GM23338 (cell line): ENCODE measurements around the gene IHH. TPM values are rescaled to one million over a fixed set of nuclear protein-coding genes. Genes with fewer than 3 reads are reported as not detected.

Experiments
- ATAC-seq: fragments of 200-7000 bp; cut with Tn5 transposase; 3 replicates; pipeline ENCODE4 v1.9.1; 2020
- DNase-seq: peaks from one replicate; pipeline ENCODE4 v3.0.0-alpha.2; 2015; ENCODE audit warnings: low spot score
- H2AFZ ChIP-seq: fragments of 200-600 bp; sonication (generic); 2 replicates; pipeline ENCODE4 v1.8.0; 2016; ENCODE audit warnings: antibody characterized with exemption, mild to moderate bottlenecking, moderate library complexity
- H3F3A ChIP-seq: fragments of 200-600 bp; sonication (generic); replicated peaks from 2 replicates; pipeline ENCODE4 v1.8.0; 2017; ENCODE audit warnings: antibody characterized with exemption, mixed run types, low read depth
- H3K27ac ChIP-seq: fragments of 200-600 bp; sonication (generic); 2 replicates; pipeline ENCODE4 v1.6.1; 2016; ENCODE audit warnings: low read depth
- H3K27me3 ChIP-seq: fragments of 200-600 bp; sonication (generic); 2 replicates; pipeline ENCODE4 v1.8.0; 2016; ENCODE audit warnings: mild to moderate bottlenecking, mixed run types, moderate library complexity; ENCODE audit not compliant: insufficient read depth
- H3K36me3 ChIP-seq: fragments of 200-600 bp; sonication (generic); 2 replicates; pipeline ENCODE4 v1.8.0; 2016; ENCODE audit warnings: mild to moderate bottlenecking; ENCODE audit not compliant: insufficient read depth
- H3K4me1 ChIP-seq: fragments of 200-600 bp; sonication (generic); 2 replicates; pipeline ENCODE4 v1.8.0; 2016; ENCODE audit warnings: mild to moderate bottlenecking, moderate library complexity; ENCODE audit not compliant: insufficient read depth
- H3K4me2 ChIP-seq: fragments of 200-600 bp; sonication (generic); 2 replicates; pipeline ENCODE4 v1.7.1; 2017; ENCODE audit warnings: mixed run types
- H3K4me3 ChIP-seq: fragments of 200-600 bp; sonication (generic); 2 replicates; pipeline ENCODE4 v1.6.1; 2016; ENCODE audit warnings: mixed run types
- H3K79me2 ChIP-seq: fragments of 200-600 bp; sonication (generic); replicated peaks from 2 replicates; pipeline ENCODE4 v1.8.0; 2017; ENCODE audit warnings: mild to moderate bottlenecking; ENCODE audit not compliant: insufficient read depth
- H3K9me2 ChIP-seq: fragments of 200-600 bp; sonication (generic); 2 replicates; pipeline ENCODE4 v1.8.0; 2017; ENCODE audit not compliant: insufficient read depth
- H4K20me1 ChIP-seq: fragments of 200-600 bp; sonication (generic); replicated peaks from 2 replicates; pipeline ENCODE4 v1.8.0; 2017; ENCODE audit warnings: mild to moderate bottlenecking; ENCODE audit not compliant: insufficient read depth
- H3K27ac Mint-ChIP-seq: 2 replicates; pipeline ENCODE4 v1.8.0; 2020; ENCODE audit warnings: inconsistent platforms, mild to moderate bottlenecking, moderate library complexity, mixed read lengths
- H3K27me3 Mint-ChIP-seq: 3 replicates; pipeline ENCODE4 v1.8.0; 2022; ENCODE audit warnings: low read depth, mild to moderate bottlenecking, moderate library complexity, mixed read lengths, inconsistent platforms; ENCODE audit not compliant: insufficient read depth, poor library complexity
- H3K36me3 Mint-ChIP-seq: 3 replicates; pipeline ENCODE4 v1.8.0; 2021; ENCODE audit warnings: low read depth, mild to moderate bottlenecking, inconsistent platforms, moderate library complexity, mixed read lengths
- H3K4me1 Mint-ChIP-seq: 3 replicates; pipeline ENCODE4 v1.8.0; 2020; ENCODE audit warnings: mild to moderate bottlenecking, inconsistent platforms, mixed read lengths
- H3K4me3 Mint-ChIP-seq: 3 replicates; pipeline ENCODE4 v1.8.0; 2021; ENCODE audit warnings: moderate library complexity, mild to moderate bottlenecking, inconsistent platforms, mixed read lengths
- H3K9me3 Mint-ChIP-seq: 3 replicates; pipeline ENCODE4 v1.8.0; 2020; ENCODE audit warnings: moderate library complexity, mild to moderate bottlenecking, inconsistent platforms, mixed read lengths
- EZH2 ChIP-seq: fragments of 200-600 bp; sonication (generic); IDR thresholded peaks from one replicate; pipeline ENCODE4 v1.8.0; 2017; ENCODE audit warnings: antibody characterized with exemption, mild to moderate bottlenecking, low read depth; ENCODE audit not compliant: unreplicated experiment
- EZH2phosphoT487 ChIP-seq: fragments of 200-600 bp; sonication (generic); IDR thresholded peaks from one replicate; pipeline ENCODE4 v1.8.1; 2018; ENCODE audit warnings: antibody characterized with exemption; ENCODE audit not compliant: unreplicated experiment
- JUNB ChIP-seq: IDR thresholded peaks from one replicate; pipeline ENCODE4 v1.6.1; 2016; ENCODE audit warnings: antibody characterized with exemption; ENCODE audit not compliant: unreplicated experiment
- NANOG ChIP-seq: IDR thresholded peaks from 2 replicates; pipeline ENCODE4 v1.6.1; 2016; ENCODE audit warnings: antibody characterized with exemption, borderline replicate concordance
- POLR2AphosphoS5 ChIP-seq: IDR thresholded peaks from 2 replicates; pipeline ENCODE4 v1.6.1; 2016; ENCODE audit warnings: antibody characterized with exemption, low read depth
- REST ChIP-seq: IDR thresholded peaks from one replicate; pipeline ENCODE4 v1.6.1; 2018; ENCODE audit warnings: antibody characterized with exemption; ENCODE audit not compliant: unreplicated experiment
- ZNF114 ChIP-seq: fragments of 250-450 bp; sonication (Bioruptor Pico); IDR thresholded peaks from 2 replicates; pipeline ENCODE4 v1.5.0; 2020; ENCODE audit warnings: mild to moderate bottlenecking, moderate library complexity
- polyA plus RNA-seq: library from polyadenylated mRNA; unstranded; fragments of >200 nt; fragmentation: Nextera tagmentation; extraction: Ambion mirVana; gene quantifications from 2 replicates; pipeline ENCODE4 v1.2.1, GENCODE V29; 2016
- total RNA-seq: library from RNA; depleted of rRNA; stranded (reverse); fragments of >200 nt; shearing (Covaris generic); gene quantifications from 2 replicates; pipeline ENCODE4 v1.2.3, GENCODE V29; 2014
- TF ChIP-seq, protein P1 (sequence below), 2 experiments: fragments of 200-600 bp in 1 of 2; sonication (generic) in 1 of 2; conservative IDR thresholded peaks; 2 replicates each; pipeline versions ENCODE4 v1.5.1 to v1.6.1; 2016 to 2017; ENCODE audit warnings: antibody characterized with exemption in 2 of 2, low read depth in 2 of 2, mild to moderate bottlenecking in 2 of 2, moderate library complexity in 1 of 2

The IHH gene
- total and polyA plus RNA-seq, 2 experiments from 2014 or later: not detected

GRCh38 chr2:219078951-219079350 is 18.2 kb upstream of the IHH start (continued):
- TF ChIP-seq, protein P1, sequence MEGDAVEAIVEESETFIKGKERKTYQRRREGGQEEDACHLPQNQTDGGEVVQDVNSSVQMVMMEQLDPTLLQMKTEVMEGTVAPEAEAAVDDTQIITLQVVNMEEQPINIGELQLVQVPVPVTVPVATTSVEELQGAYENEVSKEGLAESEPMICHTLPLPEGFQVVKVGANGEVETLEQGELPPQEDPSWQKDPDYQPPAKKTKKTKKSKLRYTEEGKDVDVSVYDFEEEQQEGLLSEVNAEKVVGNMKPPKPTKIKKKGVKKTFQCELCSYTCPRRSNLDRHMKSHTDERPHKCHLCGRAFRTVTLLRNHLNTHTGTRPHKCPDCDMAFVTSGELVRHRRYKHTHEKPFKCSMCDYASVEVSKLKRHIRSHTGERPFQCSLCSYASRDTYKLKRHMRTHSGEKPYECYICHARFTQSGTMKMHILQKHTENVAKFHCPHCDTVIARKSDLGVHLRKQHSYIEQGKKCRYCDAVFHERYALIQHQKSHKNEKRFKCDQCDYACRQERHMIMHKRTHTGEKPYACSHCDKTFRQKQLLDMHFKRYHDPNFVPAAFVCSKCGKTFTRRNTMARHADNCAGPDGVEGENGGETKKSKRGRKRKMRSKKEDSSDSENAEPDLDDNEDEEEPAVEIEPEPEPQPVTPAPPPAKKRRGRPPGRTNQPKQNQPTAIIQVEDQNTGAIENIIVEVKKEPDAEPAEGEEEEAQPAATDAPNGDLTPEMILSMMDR (conservative IDR thresholded peaks at IDR 0.05; ENCODE audit: low read depth in 2 of 2): no peak

DNA sequence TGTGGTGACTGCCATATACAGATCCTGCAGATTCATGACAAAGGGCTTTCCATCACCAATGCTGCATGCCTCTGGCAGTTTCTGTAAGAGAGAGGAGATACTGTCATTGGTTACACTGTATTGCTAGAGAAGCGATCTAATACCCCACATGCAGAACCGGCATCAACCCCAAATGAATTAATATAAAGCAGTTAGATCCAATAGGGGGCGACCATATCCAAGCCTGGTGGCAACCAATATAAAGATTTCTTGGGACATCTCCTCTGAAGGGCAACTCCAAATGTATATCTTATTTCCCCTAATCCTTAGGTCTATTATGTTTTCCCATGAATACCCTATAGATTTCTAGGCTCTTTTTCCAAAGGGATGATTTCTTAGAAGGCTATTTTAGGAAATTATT is 17.4 kb upstream of the IHH start:
- no peak for TF ChIP-seq EZH2
- TF ChIP-seq, protein P1 (conservative IDR thresholded peaks at IDR 0.05; ENCODE audit: low read depth in 2 of 2): peak; percentile 39 to 44
- H3K27ac Mint-ChIP-seq: no peak overlapping the region
- Histone ChIP-seq H3K79me2 (no peaks in the 10 kb centered on the region), H2AFZ (no peak overlapping the region), H3K27ac (no peak overlapping the region), H3K4me2 (no peak overlapping the region), H3K4me3 (no peak overlapping the region), H3K36me3 (no peaks in the 10 kb centered on the region), H4K20me1 (no peaks in the 10 kb centered on the region), H3F3A (no peaks in the 10 kb centered on the region), H3K27me3 (no peaks in the 10 kb centered on the region), H3K9me2 (no peaks in the 10 kb centered on the region), H3K4me1 (peaks cover 8% of the 10 kb centered on the region)
- H3K4me3 Mint-ChIP-seq: no peak overlapping the region
- no peaks in the 10 kb centered on the region for H3K9me3 Mint-ChIP-seq
- ATAC-seq (no peak), DNase-seq (no peak)
- peaks cover 7% of the 10 kb centered on the region for H3K4me1 Mint-ChIP-seq
- H3K27me3 Mint-ChIP-seq: peaks cover 5% of the 10 kb centered on the region
- H3K36me3 Mint-ChIP-seq: no peaks in the 10 kb centered on the region

- no peak for TF ChIP-seq NANOG
- TF ChIP-seq ZNF114: no peak
- no peak for TF ChIP-seq JUNB
- no peak for TF ChIP-seq REST
- no peak for TF ChIP-seq EZH2phosphoT487
- TF ChIP-seq, protein P1 (conservative IDR thresholded peaks at IDR 0.05; ENCODE audit: low read depth in 2 of 2): no peak
- no peak for TF ChIP-seq POLR2AphosphoS5
- H4K20me1 ChIP-seq: no peaks in the 10 kb centered on the region
- peaks cover 8% of the 10 kb centered on the region for H3K4me1 ChIP-seq
- no peaks in the 10 kb centered on the region for H3F3A ChIP-seq
- no peak overlapping the region for H3K4me2 ChIP-seq
- H3K9me2 ChIP-seq: no peaks in the 10 kb centered on the region
- H3K4me3 ChIP-seq: no peak overlapping the region
- no peaks in the 10 kb centered on the region for H3K27me3 ChIP-seq
- no peaks in the 10 kb centered on the region for H3K9me3 Mint-ChIP-seq
- H3K4me1 Mint-ChIP-seq: peaks cover 7% of the 10 kb centered on the region
- H3K36me3 Mint-ChIP-seq: no peaks in the 10 kb centered on the region
- H2AFZ ChIP-seq: no peak overlapping the region
- ATAC-seq (no peak), DNase-seq (no peak)
- H3K27ac ChIP-seq: no peak overlapping the region
- H3K27me3 Mint-ChIP-seq: peaks cover 4% of the 10 kb centered on the region
- no peak overlapping the region for H3K4me3 Mint-ChIP-seq
- no peaks in the 10 kb centered on the region for H3K36me3 ChIP-seq
- H3K27ac Mint-ChIP-seq: no peak overlapping the region
- H3K79me2 ChIP-seq: no peaks in the 10 kb centered on the region
Observed at GRCh38 chr2:219076253-219076652, 15.5 kb upstream of the IHH start.
